IMR-90 (cell line): ENCODE results near the gene NTPCR. TPM values are rescaled to one million over a fixed set of nuclear protein-coding genes. Genes with fewer than 3 reads are reported as not detected.

Source experiments
- ATAC-seq: fragments of 200-7000 bp; cut with Tn5 transposase; 2 replicates; pipeline ENCODE4 v1.9.1; 2020; ENCODE audit warnings: low read depth, mild to moderate bottlenecking, moderate library complexity
- BruUV-seq: library from RNA; stranded (reverse); fragments of 400-500 nt; replicated peaks from 2 replicates; lab custom pipeline; 2021; lab: Mats Ljungman, UMichigan
- CTCF ChIA-PET: fragments of 300-600 bp; formaldehyde crosslinking; extraction: SDS; loops from one replicate; lab custom pipeline; 2021; ENCODE audit warnings: antibody characterized with exemption; lab: Yijun Ruan, JAX
- POLR2A ChIA-PET: fragments of 300-600 bp; sonication (Branson Sonifier 250); formaldehyde crosslinking; loops from one replicate; lab custom pipeline; 2022; ENCODE audit warnings: antibody characterized with exemption; ENCODE audit not compliant: unreplicated experiment; lab: Charles Lee
- DNase-seq: peaks from one replicate; pipeline ENCODE4 v3.0.0; 2013
- H2AFZ ChIP-seq: replicated peaks from 2 replicates; pipeline ENCODE3; 2013; ENCODE audit warnings: low read length, mild to moderate bottlenecking; ENCODE audit not compliant: poor library complexity
- H2AK5ac ChIP-seq: 2 replicates; pipeline ENCODE4 v1.6.1; 2013; ENCODE audit warnings: low read depth, low read length, inconsistent platforms
- H2AK9ac ChIP-seq: replicated peaks from 2 replicates; pipeline ENCODE3; 2013; ENCODE audit warnings: mild to moderate bottlenecking, low read depth, low read length, moderate library complexity; ENCODE audit not compliant: poor library complexity
- H2BK120ac ChIP-seq: 2 replicates; pipeline ENCODE4 v1.6.1; 2013; ENCODE audit warnings: low read depth, low read length, inconsistent platforms
- H2BK15ac ChIP-seq: 3 replicates; pipeline ENCODE4 v1.6.1; 2013; ENCODE audit warnings: low read depth, low read length, inconsistent platforms
- H2BK20ac ChIP-seq: 2 replicates; pipeline ENCODE4 v1.6.1; 2013; ENCODE audit warnings: low read depth, mild to moderate bottlenecking, inconsistent platforms, low read length, moderate library complexity
- H2BK5ac ChIP-seq: 2 replicates; pipeline ENCODE4 v1.6.1; 2013; ENCODE audit warnings: mild to moderate bottlenecking, low read depth, low read length, inconsistent platforms; ENCODE audit not compliant: poor library complexity, severe bottlenecking
- H3K14ac ChIP-seq: replicated peaks from 2 replicates; pipeline ENCODE4 v1.6.1; 2013; ENCODE audit warnings: low read depth, low read length, inconsistent platforms
- H3K18ac ChIP-seq: 2 replicates; pipeline ENCODE4 v1.6.1; 2013; ENCODE audit warnings: low read depth, low read length, control low read depth
- H3K23ac ChIP-seq: 2 replicates; pipeline ENCODE4 v1.6.1; 2013; ENCODE audit warnings: low read depth, low read length, inconsistent platforms
- H3K27ac ChIP-seq: 2 replicates; pipeline ENCODE4 v1.5.1; 2013; ENCODE audit warnings: mild to moderate bottlenecking, control low read depth, low read length; ENCODE audit not compliant: insufficient read depth
- H3K27me3 ChIP-seq: 2 replicates; pipeline ENCODE4 v1.6.1; 2013; ENCODE audit warnings: low read length; ENCODE audit not compliant: control insufficient read depth, insufficient read depth
- H3K36me3 ChIP-seq: 2 replicates; pipeline ENCODE4 v1.6.1; 2013; ENCODE audit warnings: low read length, mixed read lengths; ENCODE audit not compliant: control insufficient read depth, insufficient read depth
- H3K4ac ChIP-seq: 2 replicates; pipeline ENCODE4 v1.6.1; 2013; ENCODE audit warnings: low read depth, low read length, inconsistent platforms
- H3K4me1 ChIP-seq: 2 replicates; pipeline ENCODE4 v1.6.1; 2013; ENCODE audit warnings: low read length, mixed read lengths; ENCODE audit not compliant: control insufficient read depth, insufficient read depth
- H3K4me2 ChIP-seq: 2 replicates; pipeline ENCODE4 v1.6.1; 2013; ENCODE audit warnings: low read depth, mild to moderate bottlenecking, control low read depth, low read length, moderate library complexity
- H3K4me3 ChIP-seq: 2 replicates; pipeline ENCODE4 v1.5.1; 2013; ENCODE audit warnings: low read depth, mild to moderate bottlenecking, control low read depth, low read length, moderate library complexity; ENCODE audit not compliant: insufficient read depth
- H3K56ac ChIP-seq: 2 replicates; pipeline ENCODE4 v1.6.1; 2013; ENCODE audit warnings: low read length, inconsistent platforms; ENCODE audit not compliant: insufficient read depth; ENCODE audit errors: extremely low read depth
- H3K79me1 ChIP-seq, 2 experiments: 2 replicates each; pipeline ENCODE4 v1.6.1; 2013; ENCODE audit warnings: low read length in 2 of 2, inconsistent platforms in 1 of 2, low read depth in 1 of 2
- H3K9ac ChIP-seq: 2 replicates; pipeline ENCODE4 v1.6.1; 2013; ENCODE audit warnings: low read depth, low read length, control low read depth
- H3K9me1 ChIP-seq: 2 replicates; pipeline ENCODE4 v1.6.1; 2013; ENCODE audit warnings: low read length, inconsistent platforms; ENCODE audit not compliant: insufficient read depth
- H3K9me3 ChIP-seq: 2 replicates; pipeline ENCODE4 v1.6.1; 2013; ENCODE audit warnings: low read length; ENCODE audit not compliant: control insufficient read depth, insufficient read depth
- H4K20me1 ChIP-seq: 2 replicates; pipeline ENCODE4 v1.6.1; 2013; ENCODE audit warnings: low read length, inconsistent platforms; ENCODE audit not compliant: insufficient read depth
- H4K5ac ChIP-seq: 2 replicates; pipeline ENCODE4 v1.6.1; 2013; ENCODE audit warnings: mild to moderate bottlenecking, low read depth, low read length, control low read depth
- H4K8ac ChIP-seq, 2 experiments: 2 replicates each; pipeline ENCODE4 v1.6.1; 2013; ENCODE audit warnings: low read depth in 2 of 2, low read length in 2 of 2, control low read depth in 1 of 2, inconsistent platforms in 1 of 2
- H4K91ac ChIP-seq: 2 replicates; pipeline ENCODE4 v1.6.1; 2013; ENCODE audit warnings: low read depth, low read length, inconsistent platforms; ENCODE audit not compliant: insufficient read depth
- CHD1 ChIP-seq: IDR thresholded peaks from 2 replicates; pipeline ENCODE4 v1.6.1; 2012; ENCODE audit warnings: low read depth, low read length, improper control_type of control experiment
- RAD21 ChIP-seq: IDR thresholded peaks from 2 replicates; pipeline ENCODE4 v1.6.1; 2012; ENCODE audit warnings: low read length, improper control_type of control experiment
- RFX5 ChIP-seq: IDR thresholded peaks from 2 replicates; pipeline ENCODE4 v1.8.0; 2012; ENCODE audit warnings: low read depth, mild to moderate bottlenecking, low read length, moderate library complexity
- SMC3 ChIP-seq: fragments of 150-350 bp; IDR thresholded peaks from 2 replicates; pipeline ENCODE4 v1.6.1; 2016; ENCODE audit warnings: low read depth, mild to moderate bottlenecking, antibody characterized with exemption, low read length, moderate library complexity
- WGBS, 2 experiments: methylation state at CpG; one replicate each; pipeline versions ENCODE4 v1.1.5 to v1.1.7; 2013; ENCODE audit warnings: missing lambda C conversion rate in 2 of 2; ENCODE audit not compliant: insufficient read length in 1 of 2; ENCODE audit errors: extremely low coverage in 2 of 2; 5-methylcytosine and 5-hydroxymethylcytosine counted together
- dilution Hi-C: fragments of 300-500 bp; cut with HindIII; formaldehyde crosslinking; loops from one replicate; pipeline ENCODE4 v1.14.3; 2018; ENCODE audit warnings: low sequenced_read_pairs; ENCODE audit not compliant: unreplicated experiment
- in situ Hi-C: fragments of 300-500 bp; cut with MboI; formaldehyde crosslinking; loops from 3 replicates; pipeline ENCODE4 v1.14.3; 2019; ENCODE audit warnings: low sequenced_read_pairs, inconsistent platforms, mixed read lengths
- intact Hi-C: fragments of 100-400 bp; cut with micrococcal nuclease; formaldehyde crosslinking; loops from 2 replicates; pipeline ENCODE4 v1.10.0; 2022
- polyA plus RNA-seq, 3 experiments: library from polyadenylated mRNA; depleted of rRNA; stranded (reverse); fragments of >200 nt; gene quantifications; 2 replicates each; pipeline ENCODE4 v1.2.3, GENCODE V29; 2012; ENCODE audit warnings: low replicate concordance in 1 of 3
- total RNA-seq: library from RNA; depleted of rRNA; stranded (reverse); fragments of >200 nt; gene quantifications from 2 replicates; pipeline ENCODE4 v1.2.3, GENCODE V29; 2012

Gene NTPCR
- total and polyA plus RNA-seq, 2 of the 4 experiments (the other 2 are of a cell fraction), result 13.3 to 16.5 TPM

- in situ Hi-C loops, result no loop called here
- ATAC-seq, result no peak
- no peaks in the 10 kb centered on the region for H3K79me1 ChIP-seq
- H3K9me3 ChIP-seq, result no peaks in the 10 kb centered on the region
- peaks cover 10% of the 10 kb centered on the region; the same call in 1 of the 2 replicates for H3K9me1 ChIP-seq
- H3K9ac ChIP-seq, result no peak overlapping the region
- H3K23ac ChIP-seq, result no peak overlapping the region
- peak overlapping the region; percentile 15; the same call in 1 of the 3 replicates for H2BK15ac ChIP-seq
- H4K20me1 ChIP-seq, result no peaks in the 10 kb centered on the region
- no peak overlapping the region for H3K27ac ChIP-seq
- peak overlapping the region; percentile 30; the same call in 1 of the 2 replicates for H4K5ac ChIP-seq
- H3K4me2 ChIP-seq, result no peak overlapping the region
- dilution Hi-C loops, result no loop called here
- no peak overlapping the region for H2AK9ac ChIP-seq
- no peak overlapping the region for H3K4ac ChIP-seq
- no peak overlapping the region for H2AFZ ChIP-seq
- 0 out of 2 replicates have a peak, but pooled peaks cover 2% of the 10 kb centered on the region for H3K36me3 ChIP-seq
- no peak for DNase-seq
- H3K27me3 ChIP-seq, result no peaks in the 10 kb centered on the region
- ChIA-PET POLR2A (no interaction called here), CTCF (no interaction called here)
- TF ChIP-seq CHD1 (no peak), RAD21 (no peak), SMC3 (no peak), RFX5 (no peak)
- WGBS, 2 experiments, result 89% methylated on average over 1 of the region's 2 CpGs; no CpG with 5 or more reads in 1 of the 2 experiments
- no peak overlapping the region for H3K14ac ChIP-seq
- H3K18ac ChIP-seq, result peak overlapping the region; percentile 37; the same call in 1 of the 2 replicates
- intact Hi-C loops, result no loop called here
- no peak overlapping the region for H4K8ac ChIP-seq
- H3K4me1 ChIP-seq, result peaks cover 20% of the 10 kb centered on the region
- H3K56ac ChIP-seq, result no peak overlapping the region
- H2BK20ac ChIP-seq, result 0 out of 2 replicates have a peak overlapping the region, but pooled peaks have one; percentile 20
- H3K4me3 ChIP-seq, result no peak overlapping the region
- no peak overlapping the region for H2BK120ac ChIP-seq
- no peak overlapping the region for H4K91ac ChIP-seq
- no TSS peak for BruUV-seq
- 0 out of 2 replicates have a peak overlapping the region, but pooled peaks have one; percentile 37 for H2AK5ac ChIP-seq
- H2BK5ac ChIP-seq, result no peak overlapping the region
Observed at GRCh38 chr1:233022246-233022645, 71.8 kb downstream of the NTPCR start.
